ENCODE data around the gene FRYL. TPM values are rescaled to one million over a fixed set of nuclear protein-coding genes. Genes with fewer than 3 reads are reported as not detected.
A peak's percentile ranks its signal among the peaks of the same experiment; 100 is the strongest.

The FRYL gene
- total and polyA plus RNA-seq, 2 of the 8 experiments (the other 6 are each of a cell fraction or from before 2014, with no cell fraction given) = 8.0 to 36.5 TPM

DNA sequence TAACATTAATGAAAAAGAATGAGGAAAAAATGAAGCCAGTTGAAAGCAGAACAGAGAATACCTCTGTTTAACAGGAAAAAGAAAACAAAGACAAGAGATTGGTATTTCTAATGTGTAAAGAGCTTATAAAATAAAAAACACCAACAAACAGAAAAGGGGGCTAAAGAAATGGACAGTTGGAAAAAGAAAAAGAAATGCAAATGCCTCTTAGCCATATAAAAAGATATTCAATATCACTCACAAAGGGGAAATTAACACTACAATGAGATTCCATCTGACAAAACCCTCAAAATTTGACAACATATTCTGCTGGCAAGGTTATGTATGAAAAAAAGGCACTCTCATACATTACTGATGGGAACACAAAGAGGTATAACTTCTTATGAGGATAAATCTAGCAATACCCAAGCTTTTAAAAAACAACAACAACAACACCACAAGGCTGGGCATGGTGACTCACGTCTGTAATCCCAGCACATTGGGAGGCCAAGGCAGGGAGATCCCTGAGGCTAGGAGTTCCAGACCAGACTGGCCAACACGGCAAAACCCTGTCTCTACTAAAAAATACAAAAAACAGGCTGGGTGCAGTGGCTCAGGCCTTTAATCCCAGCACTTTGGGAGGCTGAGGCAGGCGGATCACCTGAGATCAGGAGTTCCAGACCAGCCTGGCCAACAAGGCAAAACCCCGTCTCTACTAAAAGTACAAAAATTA, 75.8 kb downstream of the FRYL start:
- Histone ChIP-seq H2BK120ac (replicated peaks; ENCODE audit: low read depth, low read length) (no peak overlapping the region), H4K20me1 (replicated peaks in 1 of 2; ENCODE audit: control insufficient read depth in 1 of 2, insufficient read depth in 2 of 2, low read length in 2 of 2) (no peaks in the 10 kb centered on the region), H3K23ac (ENCODE audit: insufficient read length) (no peak overlapping the region), H3K9me3 (ENCODE audit: insufficient read depth in 2 of 2, low read depth in 1 of 2, low read length in 1 of 2) (no peaks in the 10 kb centered on the region), H3K4me2 (ENCODE audit: insufficient read depth in 1 of 2, low read depth in 2 of 2, low read length in 2 of 2) (0 out of 4 replicates have a peak overlapping the region, but pooled peaks have one; percentile 6 to 14), H3K4me3 (ENCODE audit: extremely low read depth in 1 of 4, insufficient read depth in 2 of 4, low read depth in 3 of 4, low read length in 4 of 4) (no peak overlapping the region), H2BK15ac (ENCODE audit: low read length) (no peak overlapping the region), H3K23me2 (ENCODE audit: low read depth, low read length) (no peaks in the 10 kb centered on the region; the same call in 1 of the 2 replicates), H3K27ac (ENCODE audit: low read depth, low read length) (no peak overlapping the region), H3K36me3 (ENCODE audit: control insufficient read depth in 2 of 4, insufficient read depth in 4 of 4, low read length in 3 of 4) (peaks cover 0 to 2% (median 0%) of the 10 kb centered on the region in 4 experiments; a peak in 1 of 8 replicates), H3K14ac (ENCODE audit: insufficient read length) (no peak overlapping the region), H3K56ac (replicated peaks; ENCODE audit: insufficient read length, low read depth, low read length) (no peak overlapping the region), H3K79me2 (ENCODE audit: control insufficient read depth in 1 of 2, insufficient read depth in 2 of 2, low read length in 2 of 2) (peaks cover 0 to 51% of the 10 kb centered on the region in 2 experiments; a peak in 2 of 4 replicates), H2AK5ac (ENCODE audit: low read depth, low read length) (no peak overlapping the region), H3K27me3 (replicated peaks in 1 of 4; ENCODE audit: control insufficient read depth in 3 of 4, extremely low read depth in 1 of 4, insufficient read depth in 3 of 4, low read length in 3 of 4) (no peaks in the 10 kb centered on the region), H3K18ac (ENCODE audit: extremely low read depth, low read length) (no peak overlapping the region; the same call in 1 of the 2 replicates), H3K9ac (replicated peaks in 1 of 4; ENCODE audit: extremely low read depth in 1 of 4, low read depth in 3 of 4, low read length in 3 of 4) (no peak overlapping the region), H4K91ac (replicated peaks; ENCODE audit: insufficient read length, low read length) (no peak overlapping the region), H3K4ac (replicated peaks; ENCODE audit: insufficient read length, low read depth, low read length) (no peak overlapping the region), H2BK5ac (ENCODE audit: low read depth, low read length) (no peak overlapping the region), H2BK20ac (ENCODE audit: low read length) (no peak overlapping the region), H4K5ac (ENCODE audit: insufficient read length, low read depth, low read length) (no peak overlapping the region), H2BK12ac (ENCODE audit: low read depth, low read length) (no peak overlapping the region), H3K4me1 (replicated peaks in 1 of 4; ENCODE audit: control insufficient read depth in 3 of 4, insufficient read depth in 4 of 4, low read length in 3 of 4) (peaks cover 3 to 8% (median 5%) of the 10 kb centered on the region in 4 experiments; a peak in 5 of 7 replicates), H2AFZ (ENCODE audit: low read length) (no peak overlapping the region), H4K8ac (ENCODE audit: extremely low read depth, insufficient read depth, low read length) (no peak overlapping the region), H3K79me1 (ENCODE audit: low read depth, low read length) (no peaks in the 10 kb centered on the region; the same call in 1 of the 2 replicates)
- CTCF ChIA-PET (ENCODE audit: partially characterized antibody) = no interaction called here
- WGBS, 2 experiments (ENCODE audit: extremely low coverage in 1 of 2, insufficient coverage in 1 of 2, insufficient read length in 1 of 2, insufficient replicate concordance in 2 of 2, low coverage in 1 of 2, low lambda C conversion rate in 2 of 2, missing lambda C conversion rate in 1 of 2) = 66% methylated on average over 4 of the region's 4 CpGs; no CpG with 5 or more reads in 1 of the 2 experiments
- FAIRE-seq (no peak), DNase-seq (ENCODE audit: low read depth in 1 of 2, low spot score in 2 of 2) (no peak)
- POLR2A ChIA-PET (ENCODE audit: partially characterized antibody) = interaction anchor here (0.7 kb wide), 1 partner anchor 129 kb away, joined by 3 read pairs; no protein-coding TSS in a partner anchor

Data from H1 (cell line).